ENCODE measurements around the gene GOLM1.

DNA sequence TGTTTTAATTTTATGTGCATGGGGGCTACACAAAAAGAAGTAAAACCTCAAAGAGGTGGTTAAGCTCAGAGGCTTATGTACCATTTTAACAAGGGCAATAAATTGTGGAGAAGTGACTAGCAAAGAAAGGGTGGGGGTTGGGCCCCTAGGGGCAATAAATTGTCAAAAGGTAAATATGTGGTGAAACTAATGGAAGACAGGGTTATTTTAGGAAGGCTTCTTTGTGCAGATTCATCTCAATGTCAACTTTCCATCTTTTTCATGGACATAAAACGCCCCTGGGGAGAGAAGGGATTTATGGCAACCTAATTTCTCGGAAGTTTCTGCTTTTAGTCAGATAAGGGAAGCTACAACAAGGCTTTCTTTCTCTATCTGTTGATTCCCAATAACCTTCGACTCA, 42.5 kb upstream of the GOLM1 start:
- no peak for TF ChIP-seq POLR2A (IDR thresholded peaks at IDR 0.05)
- TF ChIP-seq, protein P1, sequence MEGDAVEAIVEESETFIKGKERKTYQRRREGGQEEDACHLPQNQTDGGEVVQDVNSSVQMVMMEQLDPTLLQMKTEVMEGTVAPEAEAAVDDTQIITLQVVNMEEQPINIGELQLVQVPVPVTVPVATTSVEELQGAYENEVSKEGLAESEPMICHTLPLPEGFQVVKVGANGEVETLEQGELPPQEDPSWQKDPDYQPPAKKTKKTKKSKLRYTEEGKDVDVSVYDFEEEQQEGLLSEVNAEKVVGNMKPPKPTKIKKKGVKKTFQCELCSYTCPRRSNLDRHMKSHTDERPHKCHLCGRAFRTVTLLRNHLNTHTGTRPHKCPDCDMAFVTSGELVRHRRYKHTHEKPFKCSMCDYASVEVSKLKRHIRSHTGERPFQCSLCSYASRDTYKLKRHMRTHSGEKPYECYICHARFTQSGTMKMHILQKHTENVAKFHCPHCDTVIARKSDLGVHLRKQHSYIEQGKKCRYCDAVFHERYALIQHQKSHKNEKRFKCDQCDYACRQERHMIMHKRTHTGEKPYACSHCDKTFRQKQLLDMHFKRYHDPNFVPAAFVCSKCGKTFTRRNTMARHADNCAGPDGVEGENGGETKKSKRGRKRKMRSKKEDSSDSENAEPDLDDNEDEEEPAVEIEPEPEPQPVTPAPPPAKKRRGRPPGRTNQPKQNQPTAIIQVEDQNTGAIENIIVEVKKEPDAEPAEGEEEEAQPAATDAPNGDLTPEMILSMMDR (IDR thresholded peaks at IDR 0.05): no peak

Measured in esophagus squamous epithelium (tissue), 4 donors.